Effector CD4-positive, alpha-beta T cell (primary cell): Measurements from ENCODE around the gene TMEM52.
A peak's percentile ranks its signal among the peaks of the same experiment; 100 is the strongest.
"Not testable (repeated sequence)": the region's sequence is repeated elsewhere in the genome, so short reads cannot be mapped to it uniquely, and the experiment has no call there.

Experiments
- DNase-seq: peaks from one replicate; pipeline ENCODE4 v3.0.0-alpha.2; 2020

The TMEM52 gene

DNA sequence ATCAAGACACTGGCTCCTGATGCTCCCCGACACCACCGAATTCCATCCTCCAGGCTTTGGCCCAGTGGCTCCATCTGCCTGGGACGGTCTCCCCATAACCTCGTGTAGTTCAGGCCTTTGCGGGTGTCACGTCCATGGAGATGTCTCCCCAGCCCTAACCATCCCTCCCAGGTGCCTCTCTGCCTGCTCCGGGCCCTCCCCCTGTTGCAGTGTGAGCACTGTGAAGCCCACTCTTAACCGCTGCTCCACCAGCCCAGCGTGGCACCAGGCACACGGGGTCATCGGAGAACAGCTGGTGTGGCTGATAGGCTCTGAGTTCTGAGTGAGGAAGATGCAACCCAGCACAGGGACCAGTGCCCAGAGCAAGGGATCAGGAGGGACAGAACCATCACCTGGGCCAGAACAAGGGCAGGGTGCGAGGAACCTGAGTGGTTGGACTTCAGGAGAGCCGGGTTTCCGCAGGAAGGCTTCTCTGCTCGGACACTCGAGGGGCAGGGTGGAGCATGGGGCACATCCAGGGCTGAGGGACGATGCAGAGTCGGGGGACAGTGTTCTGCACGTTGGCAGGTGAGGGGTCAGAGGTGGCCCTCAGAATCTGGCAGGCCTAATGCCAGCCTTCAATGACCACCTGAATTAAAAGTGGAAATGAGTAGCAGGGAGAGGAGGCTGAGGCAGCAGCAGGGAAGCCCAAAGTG, 25.6 kb downstream of the TMEM52 start:
- no peak for DNase-seq

DNA sequence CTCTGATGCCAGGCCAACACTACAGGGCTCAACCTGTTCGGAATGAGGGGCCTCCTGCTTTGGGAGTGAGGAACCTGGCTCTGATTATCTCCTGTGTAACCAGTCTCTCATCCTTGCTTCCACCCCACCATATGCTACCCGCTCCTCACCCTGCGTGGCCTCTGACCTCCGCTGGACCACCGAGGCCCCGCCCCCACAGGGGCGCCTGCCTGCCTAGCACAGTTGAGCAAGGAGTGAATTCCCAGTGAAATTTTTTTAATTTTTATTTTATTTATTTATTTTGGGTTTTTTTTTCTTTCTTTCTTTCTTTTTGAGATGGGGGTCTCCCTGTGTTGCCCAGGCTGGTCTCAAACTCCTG, 26.3 kb downstream of the TMEM52 start:
- no peak for DNase-seq

DNA sequence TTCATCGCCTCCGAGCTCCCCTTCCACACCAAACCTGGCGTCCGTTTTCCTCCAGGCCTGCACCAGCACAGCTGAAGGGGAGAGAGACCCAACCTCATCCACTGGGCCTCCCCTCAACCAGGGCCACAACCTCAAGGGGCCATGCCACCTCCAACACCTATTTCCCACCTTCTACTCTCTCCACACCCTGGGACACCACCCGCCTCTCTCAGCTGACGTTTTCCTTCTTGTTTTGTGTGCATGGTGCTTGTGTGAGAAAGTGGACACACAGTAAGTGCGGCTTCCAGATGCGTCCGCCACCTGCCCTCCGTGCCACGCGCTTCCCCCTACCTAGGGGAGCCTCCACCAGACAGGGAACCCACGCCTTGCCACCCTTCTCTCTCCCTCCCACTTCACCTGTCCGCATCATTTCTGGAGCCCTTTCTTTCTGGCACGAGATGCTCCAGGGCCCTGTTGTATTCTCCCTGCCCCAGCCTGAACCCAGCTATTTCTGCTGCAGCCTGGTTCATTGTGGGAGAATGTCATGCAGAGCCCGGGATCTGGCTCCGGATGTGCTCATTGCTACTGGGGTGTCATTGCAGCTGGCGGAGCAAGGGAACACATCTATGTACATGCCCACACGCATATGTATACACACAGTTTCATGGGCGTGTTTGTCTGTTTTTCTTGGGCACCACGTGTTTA, 26.9 kb downstream of the TMEM52 start:
- DNase-seq: no peak

DNA sequence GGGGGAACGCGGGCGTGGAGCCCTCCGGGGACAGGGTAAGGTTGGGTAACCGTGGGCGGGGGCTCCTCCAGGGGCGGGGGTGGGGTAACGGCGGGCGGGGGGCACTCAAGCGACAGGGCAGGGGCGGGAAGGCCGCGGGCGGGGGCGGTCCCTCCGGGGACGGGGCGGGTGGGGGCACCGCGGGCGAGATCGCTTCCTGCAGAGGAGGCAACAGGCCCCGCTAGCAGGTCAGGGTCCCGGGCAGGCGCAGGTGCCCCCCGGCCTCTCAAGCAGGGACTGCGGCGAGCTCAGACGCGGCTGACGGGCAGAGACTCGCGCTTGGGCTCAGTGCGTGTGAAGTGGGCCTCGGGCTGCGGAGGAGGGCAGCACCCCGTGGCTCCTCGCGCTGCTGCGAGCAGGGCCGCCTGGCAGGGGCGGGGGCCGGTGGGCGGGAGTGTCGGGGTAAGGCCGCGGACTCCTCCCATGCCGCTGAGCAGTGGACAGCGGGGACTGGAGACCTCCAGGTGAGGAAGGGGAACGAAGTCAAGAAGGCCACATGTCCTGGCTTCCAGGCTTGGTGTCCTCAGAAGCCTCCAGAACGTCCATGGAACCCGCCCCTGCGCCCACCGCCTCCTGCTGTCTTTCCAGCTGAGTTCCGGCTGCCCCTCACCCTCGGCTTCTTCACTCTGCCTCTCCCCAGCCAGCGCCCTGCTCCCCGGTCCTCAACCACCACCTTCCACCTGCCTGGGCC, 27.6 kb downstream of the TMEM52 start:
- peak; percentile 81 for DNase-seq

DNA sequence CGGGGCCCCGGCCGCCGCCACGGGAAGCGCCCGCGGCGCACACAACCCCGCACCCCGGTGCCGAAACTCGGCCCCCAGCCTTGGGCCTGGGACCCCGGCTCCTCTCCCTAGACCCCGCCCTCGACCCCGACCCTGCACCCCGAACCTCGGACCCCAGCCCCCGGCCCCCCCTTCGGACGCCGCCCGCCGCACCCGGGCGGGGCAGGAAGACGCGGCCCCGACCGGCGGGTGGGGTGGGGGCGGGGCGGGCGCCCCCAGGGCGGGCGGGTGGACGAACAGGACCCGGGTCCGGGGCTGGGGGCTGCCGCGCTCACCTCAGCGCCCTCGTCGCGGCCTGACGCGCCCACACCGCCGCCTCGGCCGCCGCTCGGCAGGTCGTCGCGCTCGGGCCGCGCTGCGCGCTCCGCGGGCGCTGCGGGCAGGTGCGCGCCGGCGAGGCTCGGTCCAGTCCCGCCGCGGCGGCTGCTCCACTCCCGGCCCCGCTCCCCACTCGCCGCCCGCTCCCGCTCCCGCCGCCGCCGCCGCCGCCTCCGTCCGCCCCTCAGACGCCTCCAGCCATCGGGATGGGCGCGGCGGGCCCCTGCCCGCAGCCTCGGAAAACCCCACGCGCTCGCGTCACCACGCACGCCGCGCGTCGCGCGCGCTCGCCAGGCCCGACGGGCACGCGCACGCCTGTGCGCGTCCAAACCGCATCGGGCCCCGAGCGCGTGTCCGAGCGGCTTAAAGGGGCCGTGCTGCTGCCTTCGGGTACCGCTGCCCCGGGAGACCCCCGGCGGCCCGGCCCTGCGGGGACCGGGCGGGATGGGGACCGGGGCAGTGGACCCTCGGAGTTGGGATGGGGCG, 28.4 kb downstream of the TMEM52 start, which contains the start of gene GNB1:
GNB1 (minus strand) TSS at position 582 of the 843 bp plus-strand sequence. CDS start 65,634 bp downstream, outside the sequence.
- DNase-seq: peak; percentile 83

DNA sequence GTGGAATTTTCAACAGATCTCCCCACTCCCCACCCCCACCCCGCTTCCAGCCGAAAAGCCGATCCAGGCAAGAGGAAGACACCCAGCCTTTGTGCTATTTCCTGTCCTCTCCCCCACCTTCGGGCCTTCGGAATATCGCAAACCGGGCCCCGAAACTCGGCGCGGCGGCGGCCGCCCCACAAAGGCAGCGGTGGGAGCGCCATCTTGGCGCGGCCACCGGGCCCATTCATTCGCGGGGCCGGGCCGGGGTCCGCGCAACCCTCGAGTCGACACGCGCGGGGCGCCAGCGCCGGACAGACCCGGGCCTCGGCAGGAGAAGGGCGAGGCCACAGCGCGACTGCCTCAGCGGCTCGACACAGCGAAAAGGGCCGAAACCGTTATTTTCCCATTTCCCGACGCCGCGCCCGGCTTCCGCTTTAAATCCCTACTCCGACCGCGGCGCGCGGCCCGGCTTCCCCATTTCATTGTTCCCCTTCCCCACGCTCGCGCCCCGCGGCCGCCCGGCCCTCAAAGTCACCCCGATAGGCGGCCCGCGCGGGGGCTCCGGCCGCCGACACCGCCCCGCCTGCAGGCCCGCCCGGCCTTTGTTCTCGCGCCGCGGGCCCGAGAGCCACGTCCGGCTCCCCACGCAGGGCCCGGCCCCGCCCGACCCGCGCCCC, 29.1 kb downstream of the TMEM52 start:
- DNase-seq: peak; percentile 25

DNA sequence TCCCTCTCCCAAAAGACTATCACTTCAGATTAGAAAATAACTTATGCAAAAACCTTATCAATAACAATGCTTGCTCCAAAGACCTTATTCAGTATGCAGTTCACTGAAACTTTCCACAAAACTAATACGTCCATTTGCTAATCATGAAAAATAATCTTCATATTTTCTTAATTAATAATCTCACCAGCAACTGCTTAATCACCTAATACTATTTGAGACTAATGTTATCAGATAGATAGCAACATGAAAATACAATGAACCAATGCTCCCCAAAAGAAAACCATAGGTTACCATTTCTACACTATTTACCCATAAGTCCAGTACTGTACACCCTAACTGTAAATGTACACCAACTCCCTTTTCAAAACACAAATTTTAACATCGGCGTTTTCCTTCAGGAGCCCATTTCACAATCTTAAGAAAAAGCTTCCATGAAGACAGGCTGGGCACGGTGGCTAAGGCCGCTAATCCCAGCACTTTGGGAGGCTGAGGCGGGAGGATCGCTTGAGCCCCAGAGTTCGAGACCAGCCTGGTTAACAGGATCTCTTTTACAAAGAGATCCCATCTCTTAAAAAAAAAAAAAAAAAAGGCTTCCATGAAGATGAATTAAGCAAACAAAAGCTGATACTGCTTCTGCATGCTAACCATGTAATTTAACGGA, 29.9 kb downstream of the TMEM52 start:
- DNase-seq: no peak

DNA sequence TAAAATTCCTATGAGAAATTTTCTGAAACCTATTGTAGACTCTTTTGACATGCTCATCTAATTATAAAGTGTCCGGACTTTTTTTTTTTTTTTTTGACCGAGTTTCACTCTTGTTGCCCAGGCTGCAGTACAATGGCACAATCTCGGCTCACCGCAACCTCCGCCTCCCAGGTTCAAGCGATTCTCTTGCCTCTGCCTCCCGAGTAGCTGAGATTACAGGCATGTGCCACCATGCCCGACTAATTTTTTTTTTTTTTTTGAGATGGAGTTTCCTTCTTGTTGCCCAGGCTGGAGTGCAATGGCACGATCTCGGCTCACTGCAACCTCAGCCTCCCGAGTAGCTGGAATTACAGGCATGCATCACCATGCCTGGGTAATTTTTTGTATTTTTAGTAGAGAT, 35.2 kb downstream of the TMEM52 start:
- DNase-seq: not testable (repeated sequence)

DNA sequence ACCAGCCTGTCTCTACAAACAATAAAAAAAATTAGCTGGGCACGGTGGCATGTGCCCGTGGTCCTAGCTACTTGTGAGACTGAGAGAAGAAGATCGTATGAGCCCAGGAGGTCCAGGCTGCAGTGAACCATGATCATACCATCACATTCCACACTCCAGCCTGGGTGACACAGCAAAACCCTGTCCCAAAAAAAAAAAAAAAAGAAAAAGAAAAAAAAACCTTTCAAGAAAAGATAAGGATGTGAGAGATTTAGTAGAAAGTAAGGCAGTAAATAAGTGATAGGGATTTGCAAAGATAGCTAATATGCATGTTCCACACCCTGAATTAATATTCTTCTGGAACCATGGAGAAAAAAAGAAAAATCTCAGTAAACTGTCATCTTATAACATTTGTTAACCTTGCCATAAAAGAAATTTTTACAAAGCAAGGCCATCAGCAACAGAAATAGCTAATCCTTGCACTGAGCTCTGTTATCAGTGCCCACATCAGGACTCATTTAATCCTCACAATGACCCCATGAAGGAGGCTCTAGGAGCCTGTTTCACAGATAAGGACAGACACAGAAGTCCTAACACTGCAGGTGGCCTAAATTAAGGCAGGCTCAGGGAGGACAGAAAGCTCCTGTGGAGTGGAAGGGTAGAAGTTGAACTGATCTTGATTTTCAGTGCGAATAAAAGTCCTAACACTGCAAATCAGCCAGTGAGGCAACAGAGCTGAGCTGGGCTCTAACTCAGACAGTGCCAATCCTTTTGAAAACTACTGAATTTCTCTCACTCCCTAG, 35.8 kb downstream of the TMEM52 start:
- DNase-seq: no peak

DNA sequence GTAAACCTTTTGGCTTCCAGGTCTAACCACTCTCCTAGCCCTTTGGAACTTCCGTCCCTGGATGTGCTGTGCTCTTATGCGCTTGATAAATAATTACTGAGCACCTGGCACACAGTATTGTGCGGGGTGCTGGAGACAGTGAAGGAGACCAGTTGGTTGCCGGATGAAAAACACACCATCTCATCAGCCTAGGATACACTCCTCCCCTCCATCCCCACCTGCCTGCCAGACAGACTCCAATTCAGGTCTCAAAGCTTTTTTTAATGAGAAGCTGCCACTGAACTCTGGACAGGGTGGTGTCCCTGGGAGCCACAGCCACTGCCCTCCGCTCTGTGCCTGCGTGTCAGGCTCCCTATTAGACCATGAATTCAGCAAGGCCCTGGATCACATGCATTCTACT, 37.4 kb downstream of the TMEM52 start:
- no peak for DNase-seq

DNA sequence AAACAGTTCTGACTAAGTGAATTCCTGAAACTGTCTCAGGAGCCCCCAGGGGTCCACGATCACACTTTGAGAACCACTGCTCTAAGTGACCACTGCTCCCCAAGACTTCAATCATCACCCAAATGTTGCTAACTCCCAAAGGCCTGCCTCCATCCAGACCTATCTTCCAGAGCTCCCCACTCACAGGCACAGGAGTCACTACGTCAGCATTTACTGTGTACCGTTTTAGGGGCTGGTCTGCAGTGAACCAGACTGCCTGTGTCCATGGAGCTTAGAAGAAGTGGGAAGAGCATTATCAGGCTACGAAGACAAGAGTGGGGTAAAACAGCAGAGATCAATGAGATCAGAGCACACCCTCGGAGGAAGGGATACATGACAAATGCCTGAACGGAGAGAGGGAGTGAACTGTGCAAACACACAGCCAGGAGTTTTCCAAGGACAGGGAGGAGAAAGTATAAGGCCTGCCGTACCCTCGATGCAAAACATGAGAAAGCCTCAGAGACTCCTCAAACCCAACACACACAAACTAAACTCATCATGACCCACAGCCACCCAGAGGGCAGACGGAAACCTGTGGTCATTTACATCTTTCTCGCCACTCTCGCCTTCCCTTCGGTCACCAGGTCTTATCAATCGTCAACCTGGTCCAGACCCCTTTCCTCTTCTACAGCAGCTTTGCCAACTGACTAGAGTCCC, 38.3 kb downstream of the TMEM52 start:
- no peak for DNase-seq

DNA sequence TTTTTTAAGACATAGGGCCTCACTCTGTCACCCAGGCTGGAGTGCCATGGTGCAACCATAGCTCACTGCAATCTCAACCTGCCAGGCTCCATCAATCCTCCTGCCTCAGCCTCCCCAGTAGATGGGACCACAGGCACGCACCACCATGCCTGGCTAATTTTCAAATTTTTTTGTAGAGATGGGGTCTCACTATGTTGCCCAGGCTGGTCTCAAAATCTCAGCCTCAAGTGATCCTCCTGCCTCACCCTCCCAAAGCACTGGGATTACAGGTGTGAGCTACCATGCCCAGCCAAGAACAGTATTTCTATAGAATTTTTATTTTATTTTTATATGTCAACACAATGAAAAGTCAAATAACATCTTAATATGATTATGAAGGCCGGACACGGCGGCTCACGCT, 39.1 kb downstream of the TMEM52 start:
- DNase-seq: no peak

DNA sequence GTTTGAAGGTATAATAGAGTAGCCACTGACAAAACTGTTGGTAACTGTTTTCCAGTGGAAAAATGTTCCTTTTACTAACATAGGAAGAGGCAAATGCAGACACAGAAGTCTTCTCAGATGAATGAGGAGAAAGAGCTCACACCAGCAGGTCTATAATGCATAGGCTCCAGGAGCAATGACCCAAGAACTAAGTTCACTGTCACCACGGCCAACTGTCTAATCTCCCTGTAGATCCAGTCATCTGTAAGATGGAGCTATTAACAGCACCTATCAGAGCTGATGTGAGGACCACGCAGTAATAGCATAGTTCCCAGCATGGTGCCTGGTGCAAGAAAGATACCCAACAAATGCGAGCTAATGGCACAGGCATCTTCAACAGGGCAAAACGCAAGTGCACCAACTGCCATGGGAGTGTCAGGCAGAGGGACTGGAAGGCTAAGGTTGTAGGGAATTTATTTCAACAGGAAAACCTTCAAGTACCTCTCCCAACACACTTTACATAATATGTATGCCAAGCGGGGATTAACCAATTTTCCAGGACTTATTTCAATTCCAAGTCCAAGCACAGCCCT, 41.1 kb downstream of the TMEM52 start:
- no peak for DNase-seq

DNA sequence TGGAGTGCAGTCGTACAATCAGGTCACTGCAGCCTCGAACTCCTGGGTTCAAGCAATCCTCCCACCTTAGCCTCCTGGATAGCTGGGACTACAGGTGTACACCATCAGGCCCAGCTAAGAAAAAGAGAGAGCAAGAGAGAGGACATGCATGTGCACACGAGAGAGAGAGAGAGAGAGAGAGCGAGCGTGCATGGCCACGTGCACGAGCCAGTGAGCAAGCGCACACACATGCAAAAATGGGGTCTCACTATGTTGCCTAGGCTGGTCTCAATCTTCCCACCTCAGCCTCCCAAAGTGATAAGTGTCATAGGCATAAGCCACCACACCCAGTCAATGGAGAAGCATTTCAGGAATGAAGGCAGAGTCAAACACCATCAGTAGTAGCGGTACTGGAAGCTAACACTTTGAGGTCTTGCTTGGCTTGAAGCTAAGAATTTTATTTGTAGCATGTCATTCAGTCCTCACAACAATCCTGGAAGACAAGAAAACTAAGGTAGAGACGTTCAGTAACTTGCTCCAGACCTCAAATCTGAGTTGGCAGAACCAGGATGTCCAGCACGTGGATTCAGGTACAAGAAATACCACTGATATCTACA, 42.6 kb downstream of the TMEM52 start:
- DNase-seq: no peak

DNA sequence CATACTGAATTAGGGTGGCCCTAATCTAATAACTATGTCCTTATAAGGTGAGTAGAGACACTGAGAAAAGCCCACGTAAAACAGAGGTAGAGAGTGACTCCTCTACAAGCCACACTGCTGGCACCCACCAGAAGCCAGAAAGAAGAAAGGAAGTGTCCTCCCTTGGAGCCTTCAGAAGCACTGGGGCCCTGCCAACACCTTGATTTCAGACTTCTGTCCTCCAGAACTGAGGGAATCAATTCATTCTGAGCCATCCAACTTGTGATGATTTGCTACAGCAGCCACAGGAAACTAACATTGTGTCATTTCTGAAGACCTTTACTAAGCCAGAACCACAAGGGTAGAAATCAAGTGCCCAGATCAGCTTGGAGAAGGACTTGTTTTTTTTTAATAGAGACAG, 43.1 kb downstream of the TMEM52 start:
- no peak for DNase-seq

DNA sequence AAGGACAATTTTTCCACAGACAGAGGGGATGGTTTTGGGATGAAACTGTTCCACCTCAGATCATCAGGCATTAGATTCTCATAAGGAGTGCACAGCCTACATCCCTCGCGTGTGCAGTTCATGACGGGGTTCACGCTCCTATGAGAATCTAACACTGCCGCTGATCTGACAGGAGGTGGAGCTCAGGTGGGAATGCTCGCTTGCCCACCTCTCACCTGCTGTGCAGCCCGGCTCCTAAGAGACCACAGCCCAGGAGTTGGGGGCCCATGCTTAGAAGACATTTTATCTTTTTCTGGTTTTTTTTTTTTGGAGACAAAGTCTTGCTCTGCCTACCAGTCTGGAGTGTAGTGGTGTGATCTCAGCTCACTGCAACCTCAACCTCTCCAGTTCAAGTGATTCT, 44.2 kb downstream of the TMEM52 start:
- DNase-seq: no peak

DNA sequence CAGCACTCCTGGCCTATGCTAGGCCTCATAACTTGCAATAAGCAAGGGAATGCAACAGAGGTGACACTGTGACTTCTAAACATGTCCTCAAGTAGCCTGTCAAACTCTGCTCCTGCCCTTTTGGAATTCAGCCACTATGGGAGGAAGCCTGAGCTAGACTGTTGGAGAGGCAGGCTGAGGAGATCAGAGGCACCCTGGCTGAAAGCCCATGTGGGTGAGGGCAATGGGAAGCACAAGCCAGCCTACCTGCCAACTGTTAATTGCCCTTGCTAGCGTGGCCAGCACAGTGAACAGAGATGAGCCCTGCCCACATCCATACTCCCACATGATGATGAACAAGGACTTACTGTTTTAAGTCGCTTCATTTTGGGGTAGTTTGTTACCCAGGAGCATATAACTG, 45.9 kb downstream of the TMEM52 start:
- DNase-seq: no peak

DNA sequence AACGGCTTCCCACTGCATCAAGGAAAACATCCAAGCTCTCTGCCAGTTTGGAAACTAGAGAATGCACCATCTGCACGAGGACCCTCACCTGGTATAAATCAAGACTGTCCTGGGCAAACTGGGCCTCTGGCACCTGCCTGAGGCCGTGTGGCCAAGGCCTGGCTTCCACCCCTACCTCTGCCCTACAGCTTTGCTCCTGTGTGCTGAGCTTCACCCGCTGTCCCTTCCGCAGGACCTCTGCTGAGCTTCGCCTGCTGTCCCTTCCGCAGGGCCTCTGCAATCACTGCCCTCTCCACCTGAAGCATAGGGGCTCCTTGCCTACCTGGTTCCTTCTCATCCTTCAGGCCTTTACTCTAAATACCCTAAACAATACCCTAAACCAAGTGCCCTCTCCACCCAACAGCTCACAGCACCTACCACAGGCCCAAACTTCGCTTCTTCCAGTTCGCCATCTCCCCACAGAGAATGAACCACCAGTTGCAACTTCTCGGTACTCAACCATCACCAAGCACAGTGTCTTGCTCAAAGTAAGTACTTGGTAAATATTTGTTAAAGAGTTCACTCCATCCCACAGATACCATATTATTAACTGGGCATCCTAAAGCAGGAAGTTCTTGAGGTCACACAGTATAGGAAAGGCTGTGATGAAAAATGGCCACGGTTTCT, 46.6 kb downstream of the TMEM52 start:
- no peak for DNase-seq

DNA sequence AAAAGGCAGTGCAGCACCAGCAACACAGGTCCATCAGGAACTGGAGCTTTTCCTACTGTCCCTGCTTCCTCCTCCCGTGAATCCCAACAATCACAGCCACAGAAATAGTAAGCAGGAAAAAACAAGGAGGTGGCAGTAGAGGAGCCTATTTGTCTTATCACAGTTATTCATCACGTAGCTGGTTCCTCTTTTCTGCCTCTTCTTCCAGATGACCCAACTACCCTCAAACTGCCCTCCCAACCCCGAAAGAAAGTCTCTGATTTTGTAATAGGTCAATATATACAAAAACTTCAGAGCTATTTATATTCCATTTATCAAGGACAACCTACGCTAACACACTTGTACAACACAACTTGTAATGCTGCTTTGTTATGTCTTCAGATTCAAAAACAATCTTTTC, 49.6 kb downstream of the TMEM52 start:
- no peak for DNase-seq
